ENCODE results near the gene ZBED1.
"Not testable (repeated sequence)": the region's sequence is repeated elsewhere in the genome, so short reads cannot be mapped to it uniquely, and the experiment has no call there.

GRCh38 chrX:2471126-2471525, 29.6 kb downstream of the ZBED1 start:
- TF ChIP-seq, protein P1, sequence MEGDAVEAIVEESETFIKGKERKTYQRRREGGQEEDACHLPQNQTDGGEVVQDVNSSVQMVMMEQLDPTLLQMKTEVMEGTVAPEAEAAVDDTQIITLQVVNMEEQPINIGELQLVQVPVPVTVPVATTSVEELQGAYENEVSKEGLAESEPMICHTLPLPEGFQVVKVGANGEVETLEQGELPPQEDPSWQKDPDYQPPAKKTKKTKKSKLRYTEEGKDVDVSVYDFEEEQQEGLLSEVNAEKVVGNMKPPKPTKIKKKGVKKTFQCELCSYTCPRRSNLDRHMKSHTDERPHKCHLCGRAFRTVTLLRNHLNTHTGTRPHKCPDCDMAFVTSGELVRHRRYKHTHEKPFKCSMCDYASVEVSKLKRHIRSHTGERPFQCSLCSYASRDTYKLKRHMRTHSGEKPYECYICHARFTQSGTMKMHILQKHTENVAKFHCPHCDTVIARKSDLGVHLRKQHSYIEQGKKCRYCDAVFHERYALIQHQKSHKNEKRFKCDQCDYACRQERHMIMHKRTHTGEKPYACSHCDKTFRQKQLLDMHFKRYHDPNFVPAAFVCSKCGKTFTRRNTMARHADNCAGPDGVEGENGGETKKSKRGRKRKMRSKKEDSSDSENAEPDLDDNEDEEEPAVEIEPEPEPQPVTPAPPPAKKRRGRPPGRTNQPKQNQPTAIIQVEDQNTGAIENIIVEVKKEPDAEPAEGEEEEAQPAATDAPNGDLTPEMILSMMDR (conservative IDR thresholded peaks at IDR 0.05; ENCODE audit: low read depth, low read length): not testable (repeated sequence)
- TF ChIP-seq EZH2 (IDR thresholded peaks at IDR 0.05; ENCODE audit: low read length, unreplicated experiment): not testable (repeated sequence)
